Right kidney (tissue), 9 donors: Measurements from ENCODE around the gene MYO19.

Experiments
- DNase-seq: peaks from one replicate; pipeline ENCODE4 v3.0.0-alpha.2; 2016
- long read RNA-seq, 8 donors: transcript quantifications; one replicate each; lab custom pipeline, GENCODE V29; 2026

Gene MYO19
- long read RNA-seq, donor 1, full-length matches to known transcripts = 4 of 4 reads
- long read RNA-seq, donor 1, partial matches to known transcripts = 0 of 4 reads
- long read RNA-seq, donor 1, other reads (novel, unspliced or antisense) = 0 of 4 reads
- long read RNA-seq, donor 2, partial matches to known transcripts = 0 of 5 reads
- long read RNA-seq, donor 2, other reads (novel, unspliced or antisense) = 0 of 5 reads
- long read RNA-seq, donor 3, partial matches to known transcripts = 11 of 17 reads
- long read RNA-seq, donor 3, other reads (novel, unspliced or antisense) = 0 of 17 reads
- long read RNA-seq, donor 4, partial matches to known transcripts = 0 of 10 reads
- long read RNA-seq, donor 4, other reads (novel, unspliced or antisense) = 0 of 10 reads
- long read RNA-seq, donor 5, full-length matches to known transcripts = 5 of 104 reads
- long read RNA-seq, donor 5, partial matches to known transcripts = 81 of 104 reads
- long read RNA-seq, donor 5, other reads (novel, unspliced or antisense) = 18 of 104 reads
- long read RNA-seq, donor 6, partial matches to known transcripts = 0 of 8 reads
- long read RNA-seq, donor 6, other reads (novel, unspliced or antisense) = 0 of 8 reads
- long read RNA-seq, donor 7 = 0 reads
- long read RNA-seq, donor 8, full-length matches to known transcripts = 7 of 56 reads
- long read RNA-seq, donor 8, partial matches to known transcripts = 8 of 56 reads
- long read RNA-seq, donor 8, other reads (novel, unspliced or antisense) = 41 of 56 reads

DNA sequence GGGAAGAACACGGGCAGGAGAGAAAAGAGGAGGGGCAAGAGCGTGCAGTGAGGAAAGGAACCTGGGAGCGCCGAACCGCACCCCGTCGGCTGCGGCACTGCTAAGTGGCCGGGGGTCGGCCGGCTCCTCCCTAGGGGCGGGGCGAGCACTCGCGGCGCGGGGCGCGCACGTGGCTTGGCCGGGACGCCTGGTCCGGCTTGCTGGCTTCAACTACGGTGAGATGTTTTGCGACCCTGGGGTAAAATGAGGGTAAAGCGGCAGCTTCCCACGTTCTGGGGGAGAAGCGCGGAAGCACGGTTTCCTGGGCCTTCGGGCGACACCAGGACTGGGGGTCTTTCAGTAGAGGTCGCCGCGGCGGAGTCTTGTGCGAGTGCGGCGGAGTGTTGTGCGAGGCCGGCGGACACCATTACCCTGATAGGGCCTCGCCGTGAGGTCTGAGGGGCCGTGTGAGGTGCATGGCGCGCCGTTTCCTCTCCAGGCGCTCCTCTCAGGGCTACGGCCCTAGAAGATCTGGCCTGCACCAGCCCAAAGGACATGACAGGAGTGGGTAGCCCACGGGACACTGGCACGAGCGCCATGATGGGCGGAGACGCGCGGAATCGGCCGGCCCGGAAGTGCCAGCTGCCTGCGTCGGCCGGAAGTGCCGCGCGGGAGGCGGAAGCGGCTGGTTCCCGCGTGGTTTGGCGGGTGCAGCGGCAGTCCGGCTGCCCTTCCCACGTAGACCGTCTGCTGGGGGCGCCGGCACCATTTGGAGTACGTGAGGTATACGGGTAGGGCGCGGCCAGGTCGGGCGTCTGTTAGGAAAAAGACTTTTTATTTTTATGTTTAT is at the start of gene MYO19, which contains the start of gene PIGW:
TSS of gene MYO19 (minus strand) at position 29 of the 829 bp plus-strand sequence. CDS start 2,330 bp downstream, outside the sequence.
TSS of gene PIGW (plus strand) at position 148 of the 829 bp plus-strand sequence. CDS start 2,115 bp downstream, outside the sequence.
- DNase-seq = peak; percentile 98

DNA sequence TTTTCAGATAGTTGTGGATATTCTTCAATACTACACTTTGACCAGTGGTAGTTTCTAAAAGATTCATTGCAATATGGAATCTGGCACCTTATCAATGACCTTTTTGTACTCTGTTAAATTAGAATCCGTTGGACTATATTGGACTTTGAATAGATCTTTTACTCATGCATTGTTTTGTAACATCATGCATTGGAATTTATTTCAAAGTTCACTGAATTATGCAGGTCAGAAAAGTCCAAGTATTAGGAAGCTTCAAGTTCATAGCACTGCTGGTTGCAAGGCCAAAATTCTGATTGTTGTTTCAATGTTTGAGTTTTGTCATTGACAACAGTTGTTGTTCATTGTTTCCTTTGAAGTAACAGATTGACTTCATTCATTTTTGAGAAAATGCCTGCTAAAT is 49.1 kb upstream of the MYO19 start:
- DNase-seq = no peak

DNA sequence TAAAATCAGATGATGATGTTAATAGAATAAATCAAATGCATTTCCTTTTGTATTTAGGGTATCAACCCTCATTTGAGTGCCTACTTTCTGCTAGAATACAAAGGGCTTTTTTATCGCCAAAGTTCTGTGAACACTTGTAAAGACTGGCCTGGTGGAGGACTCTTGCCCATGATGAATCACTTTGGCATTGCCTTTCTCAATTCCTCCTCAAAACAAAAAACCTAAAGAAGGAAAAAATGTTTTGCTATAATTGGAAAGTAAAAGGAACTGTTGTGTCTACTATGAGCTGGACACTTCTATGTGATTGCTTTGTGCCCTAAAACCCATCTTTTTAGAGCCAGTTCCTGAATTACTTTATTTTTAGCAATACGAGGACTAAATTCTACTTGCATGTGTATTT is 44.0 kb upstream of the MYO19 start:
- no peak for DNase-seq

DNA sequence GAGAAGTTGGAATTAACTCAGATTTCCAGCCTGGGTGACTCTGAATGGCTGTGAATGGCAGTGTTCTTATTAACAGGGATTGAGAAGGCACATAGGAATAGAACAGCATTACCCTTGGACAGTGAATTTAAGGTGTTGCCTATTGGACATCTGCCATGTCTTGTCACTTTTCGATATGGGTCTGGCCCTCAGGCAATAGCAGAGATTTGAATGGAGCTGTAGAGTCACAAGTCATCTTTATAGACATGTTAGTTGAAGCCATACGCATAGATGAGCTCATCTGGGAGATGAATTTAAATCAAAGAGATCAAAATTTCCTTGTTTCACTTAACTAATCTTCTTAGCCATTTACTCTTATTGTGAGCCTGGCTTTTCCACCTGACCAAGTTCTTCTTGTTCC is 42.1 kb upstream of the MYO19 start:
- DNase-seq = no peak

- no peak for DNase-seq
Observed at GRCh38 chr17:36575028-36575427, 40.4 kb upstream of the MYO19 start.

- no peak for DNase-seq
Observed at GRCh38 chr17:36566081-36566480, 31.4 kb upstream of the MYO19 start.

DNA sequence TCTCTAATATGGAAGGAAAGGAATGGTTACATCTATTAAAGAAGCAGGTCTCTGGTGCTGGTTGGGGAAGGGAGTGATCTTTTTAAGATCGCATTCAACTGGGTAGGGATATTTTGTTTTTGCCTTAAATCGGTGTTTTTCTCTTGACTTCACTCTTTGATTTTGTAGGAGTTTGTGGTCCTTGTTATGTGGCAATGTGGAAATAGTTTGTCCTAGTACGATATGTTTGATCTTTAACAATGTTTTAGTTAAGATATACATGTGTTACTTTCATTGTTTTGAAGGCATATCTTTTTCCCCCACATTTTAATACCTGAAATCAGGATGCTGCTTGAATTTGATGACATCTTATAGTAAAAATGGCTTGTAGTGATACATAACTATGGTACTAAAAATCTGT is 18.8 kb upstream of the MYO19 start:
- no peak for DNase-seq

- no peak for DNase-seq
Observed at GRCh38 chr17:36550491-36551417, 16.1 kb upstream of the MYO19 start.

- DNase-seq = no peak
Observed at GRCh38 chr17:36547776-36548175, 13.1 kb upstream of the MYO19 start.

- DNase-seq = no peak
Observed at GRCh38 chr17:36546418-36547093, 11.9 kb upstream of the MYO19 start.

DNA sequence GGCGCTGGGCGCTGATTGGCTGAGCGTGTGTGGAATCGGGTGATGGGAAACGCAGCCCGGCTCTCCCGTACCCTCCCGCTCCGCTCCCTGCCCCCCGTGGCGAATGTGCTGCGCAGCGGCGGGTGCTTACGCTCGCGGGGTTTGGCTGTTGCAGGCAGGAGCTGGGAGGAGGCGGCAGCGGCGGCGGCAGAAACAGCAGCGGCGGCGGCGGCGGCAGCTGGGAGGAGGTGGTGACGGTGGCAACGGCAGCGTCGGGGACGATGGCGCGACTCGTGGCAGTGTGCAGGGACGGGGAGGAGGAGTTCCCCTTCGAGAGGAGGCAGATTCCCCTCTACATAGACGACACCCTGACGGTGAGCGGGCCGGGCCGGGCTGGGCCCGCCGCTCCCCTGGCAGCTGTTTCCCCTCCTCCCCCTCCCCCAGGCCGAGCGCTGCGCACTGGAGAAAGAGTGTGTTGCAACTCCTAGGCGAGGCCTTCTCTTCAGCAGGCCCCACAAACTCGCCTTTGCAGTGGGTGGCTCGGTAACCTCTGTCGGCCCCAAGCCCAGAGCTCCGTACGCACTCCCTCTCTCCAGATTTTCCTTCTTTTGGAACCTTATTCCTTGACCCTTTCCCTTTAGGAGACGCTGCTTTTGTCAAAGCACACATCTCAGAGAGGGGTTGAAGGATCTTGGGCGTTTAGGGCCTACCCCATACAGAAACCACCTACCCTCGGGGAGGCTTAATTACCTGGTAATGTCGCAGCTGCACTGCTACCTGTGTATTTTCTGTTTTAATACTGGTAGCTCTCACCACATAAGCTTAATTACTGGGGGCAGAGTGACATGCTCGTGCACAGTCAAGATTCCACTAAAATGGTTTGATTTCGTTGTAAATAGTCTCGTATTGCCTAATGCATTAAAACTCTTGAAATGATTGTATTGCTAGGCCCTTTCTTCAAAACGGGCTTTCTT is 11.1 kb upstream of the MYO19 start:
- DNase-seq = peak; percentile 96

GRCh38 chr17:36545077-36545464 is 10.4 kb upstream of the MYO19 start:
- no peak for DNase-seq

- peak; percentile 96 for DNase-seq
Observed at GRCh38 chr17:36544307-36545076, 9.8 kb upstream of the MYO19 start, which contains the start of gene GGNBP2. Gene GGNBP2, plus strand, starts transcription at chr17:36544919. Its CDS starts 806 bp downstream, at chr17:36545725.

DNA sequence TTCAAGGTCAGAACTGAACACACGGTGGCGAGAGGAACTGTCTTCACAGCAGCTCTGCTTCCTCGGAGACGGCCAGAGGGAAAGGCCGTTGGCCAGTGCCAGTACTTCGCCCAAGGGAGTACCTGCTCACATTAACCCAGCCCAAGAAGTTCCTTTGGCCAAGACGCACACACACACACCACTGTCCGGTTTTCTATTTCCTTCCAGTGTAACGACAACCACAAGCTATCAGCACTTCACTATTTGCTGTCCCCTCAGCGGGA is 9.3 kb upstream of the MYO19 start:
- no peak for DNase-seq

GRCh38 chr17:36542755-36543154 is 8.1 kb upstream of the MYO19 start:
- no peak for DNase-seq

DNA sequence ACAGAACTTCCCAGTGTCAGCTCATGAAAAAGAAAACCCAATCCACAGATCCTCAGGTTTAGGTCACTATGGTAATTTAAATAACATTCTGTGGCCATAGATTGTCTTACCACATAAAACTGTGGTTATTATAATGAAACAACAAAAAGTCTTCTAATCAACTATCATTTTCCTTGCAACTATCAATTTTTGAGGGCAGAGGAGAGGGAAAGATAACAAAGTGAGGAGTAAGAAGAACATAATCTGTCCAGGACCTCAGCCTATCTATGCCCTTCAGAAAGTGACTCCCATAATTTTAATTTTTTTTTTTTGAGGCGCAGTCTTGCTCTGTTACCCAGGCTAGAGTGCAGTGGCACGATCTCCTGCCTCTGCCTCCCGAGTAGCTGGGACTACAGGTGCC is 6.0 kb upstream of the MYO19 start:
- DNase-seq = no peak

DNA sequence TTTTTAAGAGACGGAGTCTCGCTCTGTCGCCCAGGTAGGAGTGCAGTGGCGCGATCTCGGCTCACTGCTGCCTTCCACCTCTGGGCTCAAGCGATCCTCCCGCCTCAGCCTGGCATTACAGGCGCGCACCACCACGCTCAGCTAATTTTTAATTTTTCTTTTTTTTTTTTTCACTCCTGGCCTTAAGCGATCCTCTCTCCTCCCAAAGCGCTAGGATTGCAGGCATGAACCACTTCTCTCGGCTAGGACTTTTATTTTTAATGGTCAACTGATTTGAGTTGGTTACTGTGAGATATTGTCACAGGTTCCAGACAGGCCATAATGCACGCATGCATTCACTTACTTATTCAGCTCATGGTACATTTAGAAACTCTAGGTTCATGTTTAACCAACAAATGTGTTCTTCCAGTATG is 1.0 kb upstream of the MYO19 start:
- no peak for DNase-seq

DNA sequence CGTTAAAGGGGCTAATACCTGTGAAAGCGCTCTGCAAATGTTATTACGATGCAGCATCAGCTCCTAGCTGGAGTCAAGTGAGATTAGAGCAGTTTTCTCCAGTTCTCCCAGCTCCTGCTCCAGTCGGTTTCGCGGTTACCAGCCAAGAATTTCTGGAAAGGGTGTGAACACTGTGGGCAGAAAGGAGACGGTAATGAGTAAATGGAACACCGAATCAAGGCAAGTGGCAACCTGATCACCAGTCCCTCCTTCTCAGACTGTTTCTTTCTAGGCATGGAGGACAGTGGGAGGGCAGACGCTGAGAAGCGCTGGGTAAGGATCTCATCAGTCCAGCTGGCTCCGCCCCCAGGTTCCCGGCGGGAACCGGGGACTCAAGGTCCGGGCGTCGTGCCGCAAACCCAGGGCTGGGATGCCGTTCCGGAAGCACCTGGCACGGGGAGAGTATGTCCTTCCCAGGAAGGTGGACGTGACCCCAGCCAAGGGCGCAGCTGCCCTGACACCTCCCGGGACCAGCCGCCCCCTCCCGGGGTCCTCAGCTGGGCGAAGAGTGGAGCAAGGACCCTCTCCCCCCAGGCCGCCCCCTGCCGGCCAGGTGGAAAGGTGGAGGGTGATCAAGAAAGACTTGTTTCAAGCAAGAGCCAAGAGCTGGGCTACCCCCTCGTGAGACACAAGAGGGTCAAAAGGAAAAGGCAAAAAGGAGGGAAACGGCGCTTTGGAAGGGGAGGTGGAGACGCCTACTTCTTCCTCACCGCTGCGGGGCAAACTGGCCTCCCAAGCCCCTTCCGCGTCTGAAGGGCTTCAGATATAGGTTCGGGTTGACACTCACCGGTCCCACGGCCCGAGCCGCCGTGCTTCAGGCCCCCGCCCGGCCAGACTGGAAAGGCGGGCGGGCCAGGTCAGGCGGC is 481 bp downstream of the MYO19 start:
- DNase-seq = no peak
